ENCODE measurements around the gene SMG7. TPM values are rescaled to one million over a fixed set of nuclear protein-coding genes. Genes with fewer than 3 reads are reported as not detected.

The SMG7 gene
- total RNA-seq, 1 experiment from 2014 or later = 54.1 TPM

DNA sequence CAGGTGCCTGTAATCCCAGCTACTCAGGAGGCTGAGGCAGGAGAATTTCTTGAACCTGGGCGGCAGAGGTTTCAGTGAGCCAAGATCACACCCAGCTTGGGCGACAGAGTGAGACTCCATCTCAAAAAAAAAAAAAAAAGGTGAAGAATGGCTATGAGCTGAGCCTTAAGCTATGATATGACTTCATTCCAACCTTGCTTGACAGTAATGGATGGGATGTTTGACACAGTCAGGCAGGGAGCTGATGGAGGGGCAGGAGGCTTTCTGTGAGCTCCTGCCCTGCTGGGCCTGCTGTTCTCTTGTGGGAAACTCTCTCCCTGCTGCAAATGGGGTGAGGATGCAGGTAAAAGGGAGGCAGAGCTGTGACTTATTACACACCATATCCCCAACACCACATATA is 90.4 kb downstream of the SMG7 start:
- Histone ChIP-seq H3K27ac (ENCODE audit: low read depth, low read length) (no peak overlapping the region), H3K9me3 (ENCODE audit: control insufficient read depth in 1 of 2, insufficient read depth in 1 of 2, low read depth in 1 of 2, low read length in 2 of 2) (no peaks in the 10 kb centered on the region), H3K9me2 (ENCODE audit: insufficient read depth) (no peaks in the 10 kb centered on the region), H4K20me1 (ENCODE audit: insufficient read depth) (no peaks in the 10 kb centered on the region), H3K4me2 (ENCODE audit: low read length) (no peak overlapping the region), H3K27me3 (ENCODE audit: insufficient read depth, low read length) (no peaks in the 10 kb centered on the region), H3K4me3 (replicated peaks in 1 of 2; ENCODE audit: low read depth in 1 of 2, low read length in 2 of 2) (no peak overlapping the region), H2AFZ (ENCODE audit: low read depth, low read length, poor library complexity, severe bottlenecking) (no peak overlapping the region), H3K4me1 (ENCODE audit: control insufficient read depth in 1 of 2, insufficient read depth in 2 of 2, low read length in 2 of 2) (peaks cover 3 to 7% of the 10 kb centered on the region in 2 experiments; a peak in 3 of 4 replicates), H3K36me3 (ENCODE audit: control insufficient read depth in 1 of 2, insufficient read depth in 2 of 2, low read length in 2 of 2) (no peaks in the 10 kb centered on the region), H3K79me2 (ENCODE audit: insufficient read depth, low read length) (no peaks in the 10 kb centered on the region), H3K9ac (ENCODE audit: low read length) (no peak overlapping the region)
- ATAC-seq (no peak), DNase-seq (ENCODE audit: low read depth, low spot score) (no peak)
- BruUV-seq (replicated peaks) = no TSS peak
- ChIA-PET RAD21 (ENCODE audit: low non-redundant PET in 1 of 2, low total read pairs in 2 of 2, uncharacterized antibody in 2 of 2, unreplicated experiment in 2 of 2) (no interaction called here), POLR2A (interaction anchor here (1.1 kb wide), 1 partner anchor 10 kb away, joined by 3 read pairs; no protein-coding TSS in a partner anchor), CTCF (interaction anchor here (0.7 kb wide), 1 partner anchor 84 kb away, joined by 3 read pairs; no protein-coding TSS in a partner anchor)
- intact Hi-C loops (cut with micrococcal nuclease) = no loop called here
- TF ChIP-seq RAD21 (IDR thresholded peaks at IDR 0.05; ENCODE audit: low read depth) (no peak), CEBPB (IDR thresholded peaks at IDR 0.05; ENCODE audit: low read depth) (no peak), YY1 (IDR thresholded peaks at IDR 0.05; ENCODE audit: extremely low read depth, insufficient replicate concordance, low read depth, low read length) (no peak), SP1 (IDR thresholded peaks at IDR 0.05; ENCODE audit: low read depth) (no peak), SRF (IDR thresholded peaks at IDR 0.05; ENCODE audit: low read depth) (no peak), POLR2A (IDR thresholded peaks at IDR 0.05; ENCODE audit: borderline replicate concordance, extremely low read depth, insufficient read depth, insufficient read length) (no peak), CTCF (IDR thresholded peaks at IDR 0.05 in 2 of 3, conservative IDR thresholded peaks at IDR 0.05 in 1 of 3; ENCODE audit: borderline replicate concordance in 1 of 3, insufficient read depth in 1 of 3, low read depth in 2 of 3, low read length in 2 of 3) (no peak), ZNF274 (IDR thresholded peaks at IDR 0.05; ENCODE audit: low read depth, low read length) (no peak), FOSL1 (IDR thresholded peaks at IDR 0.05; ENCODE audit: low read depth) (no peak), ZFX (IDR thresholded peaks at IDR 0.05) (no peak), JUND (IDR thresholded peaks at IDR 0.05) (no peak), EZH2phosphoT487 (IDR thresholded peaks at IDR 0.05; ENCODE audit: borderline replicate concordance) (no peak), EGR1 (IDR thresholded peaks at IDR 0.05; ENCODE audit: low read depth) (no peak), EZH2 (IDR thresholded peaks at IDR 0.05) (no peak), POLR2AphosphoS5 (IDR thresholded peaks at IDR 0.05; ENCODE audit: low read depth, low read length) (no peak), ELF1 (IDR thresholded peaks at IDR 0.05; ENCODE audit: borderline replicate concordance, low read depth) (no peak)
- TF ChIP-seq, protein P1, sequence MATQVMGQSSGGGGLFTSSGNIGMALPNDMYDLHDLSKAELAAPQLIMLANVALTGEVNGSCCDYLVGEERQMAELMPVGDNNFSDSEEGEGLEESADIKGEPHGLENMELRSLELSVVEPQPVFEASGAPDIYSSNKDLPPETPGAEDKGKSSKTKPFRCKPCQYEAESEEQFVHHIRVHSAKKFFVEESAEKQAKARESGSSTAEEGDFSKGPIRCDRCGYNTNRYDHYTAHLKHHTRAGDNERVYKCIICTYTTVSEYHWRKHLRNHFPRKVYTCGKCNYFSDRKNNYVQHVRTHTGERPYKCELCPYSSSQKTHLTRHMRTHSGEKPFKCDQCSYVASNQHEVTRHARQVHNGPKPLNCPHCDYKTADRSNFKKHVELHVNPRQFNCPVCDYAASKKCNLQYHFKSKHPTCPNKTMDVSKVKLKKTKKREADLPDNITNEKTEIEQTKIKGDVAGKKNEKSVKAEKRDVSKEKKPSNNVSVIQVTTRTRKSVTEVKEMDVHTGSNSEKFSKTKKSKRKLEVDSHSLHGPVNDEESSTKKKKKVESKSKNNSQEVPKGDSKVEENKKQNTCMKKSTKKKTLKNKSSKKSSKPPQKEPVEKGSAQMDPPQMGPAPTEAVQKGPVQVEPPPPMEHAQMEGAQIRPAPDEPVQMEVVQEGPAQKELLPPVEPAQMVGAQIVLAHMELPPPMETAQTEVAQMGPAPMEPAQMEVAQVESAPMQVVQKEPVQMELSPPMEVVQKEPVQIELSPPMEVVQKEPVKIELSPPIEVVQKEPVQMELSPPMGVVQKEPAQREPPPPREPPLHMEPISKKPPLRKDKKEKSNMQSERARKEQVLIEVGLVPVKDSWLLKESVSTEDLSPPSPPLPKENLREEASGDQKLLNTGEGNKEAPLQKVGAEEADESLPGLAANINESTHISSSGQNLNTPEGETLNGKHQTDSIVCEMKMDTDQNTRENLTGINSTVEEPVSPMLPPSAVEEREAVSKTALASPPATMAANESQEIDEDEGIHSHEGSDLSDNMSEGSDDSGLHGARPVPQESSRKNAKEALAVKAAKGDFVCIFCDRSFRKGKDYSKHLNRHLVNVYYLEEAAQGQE (IDR thresholded peaks at IDR 0.05; ENCODE audit: low read depth) = no peak
- TF ChIP-seq, protein P2, sequence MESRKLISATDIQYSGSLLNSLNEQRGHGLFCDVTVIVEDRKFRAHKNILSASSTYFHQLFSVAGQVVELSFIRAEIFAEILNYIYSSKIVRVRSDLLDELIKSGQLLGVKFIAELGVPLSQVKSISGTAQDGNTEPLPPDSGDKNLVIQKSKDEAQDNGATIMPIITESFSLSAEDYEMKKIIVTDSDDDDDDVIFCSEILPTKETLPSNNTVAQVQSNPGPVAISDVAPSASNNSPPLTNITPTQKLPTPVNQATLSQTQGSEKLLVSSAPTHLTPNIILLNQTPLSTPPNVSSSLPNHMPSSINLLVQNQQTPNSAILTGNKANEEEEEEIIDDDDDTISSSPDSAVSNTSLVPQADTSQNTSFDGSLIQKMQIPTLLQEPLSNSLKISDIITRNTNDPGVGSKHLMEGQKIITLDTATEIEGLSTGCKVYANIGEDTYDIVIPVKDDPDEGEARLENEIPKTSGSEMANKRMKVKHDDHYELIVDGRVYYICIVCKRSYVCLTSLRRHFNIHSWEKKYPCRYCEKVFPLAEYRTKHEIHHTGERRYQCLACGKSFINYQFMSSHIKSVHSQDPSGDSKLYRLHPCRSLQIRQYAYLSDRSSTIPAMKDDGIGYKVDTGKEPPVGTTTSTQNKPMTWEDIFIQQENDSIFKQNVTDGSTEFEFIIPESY (IDR thresholded peaks at IDR 0.05; ENCODE audit: extremely low read depth, insufficient replicate concordance, low read length) = no peak
